ENCODE data around the gene CSTA.

CSTA gene

DNA sequence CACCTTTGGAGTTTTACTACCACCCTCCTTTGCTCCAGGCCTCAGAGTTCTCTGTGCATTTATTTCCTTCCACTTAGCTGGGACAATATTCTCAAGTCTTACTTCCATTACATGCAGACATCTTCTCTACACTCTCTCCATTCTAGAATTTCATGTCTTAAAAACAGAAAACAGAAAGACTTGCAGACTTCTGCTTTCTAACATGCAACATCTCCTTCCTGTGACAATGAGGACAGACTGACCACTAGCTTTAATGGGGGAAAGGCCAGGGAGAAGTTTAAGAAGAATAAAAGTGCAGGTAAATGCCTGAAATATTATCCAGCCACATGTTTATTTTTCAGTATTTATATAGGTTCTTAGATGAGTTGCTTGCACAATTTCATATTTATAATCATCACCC, 17.1 kb upstream of the CSTA start:
- DNase-seq (ENCODE audit: low spot score in 2 of 2) = no peak
- in situ Hi-C loops (cut with MboI; ENCODE audit: low sequenced_read_pairs) = no loop called here

DNA sequence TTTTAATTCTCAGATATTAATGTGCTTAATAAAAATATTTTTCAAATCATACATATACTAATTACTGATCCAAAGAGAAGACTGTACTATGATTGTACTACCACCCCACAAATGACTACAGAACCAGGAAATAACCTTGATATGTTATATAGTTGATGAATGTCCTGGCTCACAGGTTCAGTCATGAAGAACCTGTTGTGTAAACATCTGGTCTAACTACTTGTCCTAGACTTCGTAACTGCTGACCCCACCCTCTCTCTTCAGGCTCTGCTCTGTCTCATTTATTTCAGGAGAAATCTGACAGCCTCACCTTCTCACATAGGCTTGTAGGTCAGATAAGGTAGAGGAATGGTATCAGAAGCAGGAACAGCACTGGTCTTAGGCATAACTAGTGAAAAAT, 14.7 kb upstream of the CSTA start:
- DNase-seq (ENCODE audit: low spot score in 2 of 2) = no peak
- in situ Hi-C loops (cut with MboI; ENCODE audit: low sequenced_read_pairs) = no loop called here
- H3K4me1 ChIP-seq = no peaks in the 10 kb centered on the region
- no peaks in the 10 kb centered on the region for H3K9me3 ChIP-seq
- no peaks in the 10 kb centered on the region for H3K36me3 ChIP-seq (replicated peaks)
- H3K4me3 ChIP-seq = no peak overlapping the region
- peaks cover 12% of the 10 kb centered on the region for H3K27me3 ChIP-seq (ENCODE audit: low read depth)

More for the DNA sequence above, 17.1 kb upstream of the CSTA start:
- no peaks in the 10 kb centered on the region for H3K4me1 ChIP-seq
- no peaks in the 10 kb centered on the region for H3K9me3 ChIP-seq
- peaks cover 7% of the 10 kb centered on the region; the same call in 1 of the 2 replicates for H3K27me3 ChIP-seq (ENCODE audit: low read depth)
- H3K36me3 ChIP-seq (replicated peaks) = no peaks in the 10 kb centered on the region
- H3K4me3 ChIP-seq = no peak overlapping the region

GRCh38 chr3:122312826-122313225, 12.2 kb upstream of the CSTA start:
- Histone ChIP-seq H3K4me3 (no peak overlapping the region), H3K36me3 (replicated peaks) (no peaks in the 10 kb centered on the region), H3K4me1 (no peaks in the 10 kb centered on the region), H3K27me3 (ENCODE audit: low read depth) (peaks cover 12% of the 10 kb centered on the region), H3K9me3 (no peaks in the 10 kb centered on the region)
- in situ Hi-C loops (cut with MboI; ENCODE audit: low sequenced_read_pairs) = no loop called here
- no peak for DNase-seq (ENCODE audit: low spot score in 2 of 2)

DNA sequence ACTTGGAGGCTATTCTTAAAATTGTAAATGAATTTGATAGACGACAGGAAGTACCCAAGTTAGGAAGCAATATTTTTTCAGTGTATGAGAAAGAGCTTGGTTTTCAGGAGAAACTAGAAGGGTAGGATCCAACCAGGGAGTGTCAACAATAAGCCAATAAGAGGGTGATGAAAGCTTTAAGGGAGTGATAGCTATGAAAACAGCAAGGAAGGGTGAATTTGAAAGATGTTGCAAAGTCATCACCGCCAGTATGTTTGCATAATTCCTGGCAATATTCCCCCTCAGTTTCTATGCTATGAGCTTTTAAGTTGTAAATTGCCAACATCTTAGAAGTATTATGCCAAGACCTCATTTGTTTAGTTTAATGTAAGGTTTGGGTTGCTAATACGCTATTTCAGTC, 11.8 kb upstream of the CSTA start:
- H3K36me3 ChIP-seq (replicated peaks) = no peaks in the 10 kb centered on the region
- in situ Hi-C loops (cut with MboI; ENCODE audit: low sequenced_read_pairs) = no loop called here
- no peak overlapping the region for H3K4me3 ChIP-seq

GRCh38 chr3:122314228-122314876, 10.7 kb upstream of the CSTA start:
- H3K9me3 ChIP-seq = no peaks in the 10 kb centered on the region
- no peaks in the 10 kb centered on the region for H3K36me3 ChIP-seq (replicated peaks)
- H3K4me3 ChIP-seq = no peak overlapping the region
- no peak for DNase-seq (ENCODE audit: low spot score in 2 of 2)
- no peaks in the 10 kb centered on the region for H3K4me1 ChIP-seq
- H3K27me3 ChIP-seq (ENCODE audit: low read depth) = peaks cover 7% of the 10 kb centered on the region; the same call in 1 of the 2 replicates
- in situ Hi-C loops (cut with MboI; ENCODE audit: low sequenced_read_pairs) = no loop called here

More for the DNA sequence above, 11.8 kb upstream of the CSTA start:
- Histone ChIP-seq H3K9me3 (no peaks in the 10 kb centered on the region), H3K4me1 (no peaks in the 10 kb centered on the region), H3K27me3 (ENCODE audit: low read depth) (peaks cover 10% of the 10 kb centered on the region)
- DNase-seq (ENCODE audit: low spot score in 2 of 2) = no peak

- no peaks in the 10 kb centered on the region for H3K36me3 ChIP-seq (replicated peaks)
- peaks cover 7% of the 10 kb centered on the region; the same call in 1 of the 2 replicates for H3K27me3 ChIP-seq (ENCODE audit: low read depth)
- H3K9me3 ChIP-seq = no peaks in the 10 kb centered on the region
- no peak overlapping the region for H3K4me3 ChIP-seq
- in situ Hi-C loops (cut with MboI; ENCODE audit: low sequenced_read_pairs) = no loop called here
- no peaks in the 10 kb centered on the region for H3K4me1 ChIP-seq
- no peak for DNase-seq (ENCODE audit: low spot score in 2 of 2)
Observed at GRCh38 chr3:122315619-122316018, 9.4 kb upstream of the CSTA start.

GRCh38 chr3:122316368-122316767, 8.7 kb upstream of the CSTA start:
- H3K27me3 ChIP-seq (ENCODE audit: low read depth) = peaks cover 5% of the 10 kb centered on the region; the same call in 1 of the 2 replicates
- H3K4me3 ChIP-seq = no peak overlapping the region
- no peaks in the 10 kb centered on the region for H3K36me3 ChIP-seq (replicated peaks)
- no peaks in the 10 kb centered on the region for H3K4me1 ChIP-seq
- no peak for DNase-seq (ENCODE audit: low spot score in 2 of 2)
- in situ Hi-C loops (cut with MboI; ENCODE audit: low sequenced_read_pairs) = no loop called here
- H3K9me3 ChIP-seq = no peaks in the 10 kb centered on the region

- Histone ChIP-seq H3K4me3 (no peak overlapping the region), H3K4me1 (no peaks in the 10 kb centered on the region), H3K36me3 (replicated peaks) (no peaks in the 10 kb centered on the region), H3K27me3 (ENCODE audit: low read depth) (no peaks in the 10 kb centered on the region), H3K9me3 (no peaks in the 10 kb centered on the region)
- DNase-seq (ENCODE audit: low spot score in 2 of 2) = no peak
- in situ Hi-C loops (cut with MboI; ENCODE audit: low sequenced_read_pairs) = no loop called here
Observed at GRCh38 chr3:122318620-122319019, 6.4 kb upstream of the CSTA start.

DNA sequence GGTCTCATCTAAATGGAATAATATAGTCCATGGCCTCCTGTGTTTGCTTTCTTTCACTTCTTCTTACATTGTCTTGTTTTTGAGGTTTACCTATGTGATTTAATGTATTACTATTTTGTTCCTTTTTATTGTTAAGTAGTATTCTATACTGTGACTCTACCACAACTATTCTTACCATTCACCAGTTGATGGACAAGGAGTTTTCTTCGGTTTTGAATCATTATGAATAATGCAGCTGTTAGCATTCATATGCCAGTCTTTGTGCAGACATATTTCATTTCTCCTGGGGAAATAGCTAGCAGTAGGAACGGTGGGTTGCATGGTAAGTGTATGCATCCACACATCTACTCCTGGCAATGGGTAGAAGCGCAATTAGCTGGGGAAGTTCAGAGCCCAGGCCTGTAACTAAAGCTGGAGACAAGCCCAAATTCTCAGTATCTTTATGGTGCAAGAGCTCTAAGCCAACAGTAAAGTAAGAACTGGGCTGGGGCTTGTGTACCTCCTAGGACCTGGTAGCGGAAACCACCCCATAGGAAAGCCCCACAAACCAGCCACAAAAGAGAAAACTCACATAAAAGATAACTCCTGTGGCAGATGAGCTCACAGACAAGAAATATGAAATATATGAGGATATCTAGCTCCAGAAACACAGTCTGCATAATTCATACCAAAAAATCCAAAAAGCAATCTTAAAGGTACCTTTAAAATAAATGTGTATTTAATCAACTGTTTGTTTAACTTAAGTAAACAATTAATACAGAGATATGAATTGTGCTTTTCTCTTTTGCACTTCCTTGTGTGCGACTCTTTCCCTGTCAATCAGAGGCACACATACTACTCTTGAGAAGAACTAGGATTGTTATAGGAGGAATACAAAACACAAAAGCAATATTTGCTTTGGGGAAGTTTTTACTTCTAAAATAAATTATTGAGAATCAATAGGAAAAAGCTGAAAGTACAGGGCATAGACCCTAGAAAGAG, 2.7 kb upstream of the CSTA start:
- Histone ChIP-seq H3K4me3 (no peak overlapping the region), H3K9me3 (no peaks in the 10 kb centered on the region), H3K4me1 (no peaks in the 10 kb centered on the region), H3K27me3 (ENCODE audit: low read depth) (no peaks in the 10 kb centered on the region), H3K36me3 (replicated peaks) (no peaks in the 10 kb centered on the region)
- in situ Hi-C loops (cut with MboI; ENCODE audit: low sequenced_read_pairs) = no loop called here
- DNase-seq (ENCODE audit: low spot score in 2 of 2) = no peak

- Histone ChIP-seq H3K36me3 (replicated peaks) (no peaks in the 10 kb centered on the region), H3K4me3 (no peak overlapping the region), H3K4me1 (no peaks in the 10 kb centered on the region), H3K27me3 (ENCODE audit: low read depth) (no peaks in the 10 kb centered on the region), H3K9me3 (no peaks in the 10 kb centered on the region)
- in situ Hi-C loops (cut with MboI; ENCODE audit: low sequenced_read_pairs) = no loop called here
- no peak for DNase-seq (ENCODE audit: low spot score in 2 of 2)
Observed at GRCh38 chr3:122325769-122326168, 721 bp downstream of the CSTA start.

DNA sequence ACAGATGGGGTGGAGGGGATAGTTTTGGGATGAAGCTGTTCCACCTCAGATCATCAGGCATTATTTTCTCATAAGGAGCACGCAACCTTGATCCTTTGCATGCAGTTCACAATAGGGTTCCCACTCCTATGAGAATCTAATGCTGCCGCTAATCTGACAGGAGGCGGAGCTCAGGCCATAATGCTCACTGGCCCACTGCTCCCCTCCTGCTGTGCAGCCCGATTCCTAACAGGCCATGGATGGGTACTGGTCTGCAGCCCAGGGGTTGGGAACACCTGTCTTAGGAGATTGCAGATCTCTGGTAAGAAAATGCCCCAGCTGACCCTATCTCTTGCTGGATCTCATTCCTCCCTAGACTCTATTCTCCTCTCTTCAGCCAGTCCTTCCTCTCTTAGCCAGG, 6.8 kb downstream of the CSTA start:
- DNase-seq (ENCODE audit: low spot score in 2 of 2) = no peak
- H3K4me1 ChIP-seq = no peaks in the 10 kb centered on the region
- peaks cover 3% of the 10 kb centered on the region for H3K27me3 ChIP-seq (ENCODE audit: low read depth)

GRCh38 chr3:122332551-122332950, 7.5 kb downstream of the CSTA start:
- Histone ChIP-seq H3K36me3 (replicated peaks) (no peaks in the 10 kb centered on the region), H3K4me3 (no peak overlapping the region), H3K9me3 (no peaks in the 10 kb centered on the region), H3K4me1 (no peaks in the 10 kb centered on the region), H3K27me3 (ENCODE audit: low read depth) (peaks cover 3% of the 10 kb centered on the region)
- no peak for DNase-seq (ENCODE audit: low spot score in 2 of 2)
- in situ Hi-C loops (cut with MboI; ENCODE audit: low sequenced_read_pairs) = no loop called here

More for the DNA sequence above, 6.8 kb downstream of the CSTA start:
- no peaks in the 10 kb centered on the region for H3K9me3 ChIP-seq
- in situ Hi-C loops (cut with MboI; ENCODE audit: low sequenced_read_pairs) = no loop called here
- no peaks in the 10 kb centered on the region for H3K36me3 ChIP-seq (replicated peaks)
- H3K4me3 ChIP-seq = no peak overlapping the region

GRCh38 chr3:122342803-122343202, 17.8 kb downstream of the CSTA start:
- in situ Hi-C loops (cut with MboI; ENCODE audit: low sequenced_read_pairs) = no loop called here
- Histone ChIP-seq H3K9me3 (no peaks in the 10 kb centered on the region), H3K36me3 (replicated peaks) (no peaks in the 10 kb centered on the region), H3K27me3 (ENCODE audit: low read depth) (no peaks in the 10 kb centered on the region), H3K4me1 (no peaks in the 10 kb centered on the region), H3K4me3 (no peak overlapping the region)
- no peak for DNase-seq (ENCODE audit: low spot score in 2 of 2)

DNA sequence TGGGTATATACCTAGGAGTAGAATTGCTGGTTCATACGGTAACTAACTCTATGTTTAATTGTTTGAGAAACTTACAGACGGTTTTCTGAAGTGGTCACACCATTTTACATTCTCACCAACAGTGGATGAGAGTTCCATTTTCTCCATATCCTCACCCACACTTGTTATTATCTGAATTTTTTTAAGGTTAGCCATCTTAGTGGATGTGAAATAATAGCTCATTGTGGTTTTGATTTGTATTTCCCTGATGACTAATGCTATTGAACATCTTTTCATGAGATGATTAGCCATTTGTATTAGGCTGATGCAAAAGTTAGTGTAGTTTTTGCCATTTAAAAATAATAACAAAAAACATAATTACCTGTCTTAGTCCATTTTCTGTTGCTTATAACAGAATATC, 18.6 kb downstream of the CSTA start:
- DNase-seq (ENCODE audit: low spot score in 2 of 2) = no peak
- no peaks in the 10 kb centered on the region for H3K27me3 ChIP-seq (ENCODE audit: low read depth)
- H3K9me3 ChIP-seq = no peaks in the 10 kb centered on the region
- no peaks in the 10 kb centered on the region for H3K4me1 ChIP-seq
- in situ Hi-C loops (cut with MboI; ENCODE audit: low sequenced_read_pairs) = no loop called here
- H3K36me3 ChIP-seq (replicated peaks) = no peaks in the 10 kb centered on the region
- no peak overlapping the region for H3K4me3 ChIP-seq
